Liver (tissue), 3 donors: ENCODE measurements around the gene AFAP1.

Experiments
- TAF1 ChIP-seq: conservative IDR thresholded peaks from 2 replicates; pipeline ENCODE4 v1.6.1; 2016; ENCODE audit warnings: antibody characterized with exemption, mild to moderate bottlenecking
- YY1 ChIP-seq: IDR thresholded peaks from 2 replicates; pipeline ENCODE4 v1.6.1; 2016; ENCODE audit warnings: antibody characterized with exemption, mild to moderate bottlenecking
- TF ChIP-seq, protein P1 (sequence below): fragments of 150-350 bp; IDR thresholded peaks from 2 replicates; pipeline ENCODE4 v1.5.1; 2017; ENCODE audit warnings: improper control_type of control experiment, low read depth, low read length; ENCODE audit not compliant: missing input control
- TF ChIP-seq, protein P2 (sequence below): IDR thresholded peaks from 2 replicates; pipeline ENCODE4 v1.6.1; 2016; ENCODE audit warnings: antibody characterized with exemption
- donor health status: healthy.
- donor health status: healthy.

DNA sequence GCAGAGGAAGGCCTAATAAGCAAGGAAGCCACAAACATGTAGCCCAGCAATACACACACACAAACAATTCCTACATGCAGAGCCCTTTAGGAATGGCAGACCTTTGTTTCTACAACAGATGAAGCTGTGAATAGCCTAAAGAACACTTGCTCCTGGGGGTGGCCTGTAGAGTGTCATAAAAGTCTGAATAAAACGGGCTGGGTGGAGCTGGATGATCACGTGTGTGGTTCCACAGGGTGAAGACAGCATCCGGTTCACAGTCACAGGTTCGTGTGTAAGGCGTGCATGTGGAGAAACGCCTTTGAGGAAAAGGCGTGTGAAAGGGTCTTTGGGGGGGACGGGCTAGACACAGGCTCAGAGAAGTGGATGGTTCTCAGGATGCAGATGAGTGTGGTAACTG lies 156.1 kb downstream of the AFAP1 start:
- TF ChIP-seq, protein P1, sequence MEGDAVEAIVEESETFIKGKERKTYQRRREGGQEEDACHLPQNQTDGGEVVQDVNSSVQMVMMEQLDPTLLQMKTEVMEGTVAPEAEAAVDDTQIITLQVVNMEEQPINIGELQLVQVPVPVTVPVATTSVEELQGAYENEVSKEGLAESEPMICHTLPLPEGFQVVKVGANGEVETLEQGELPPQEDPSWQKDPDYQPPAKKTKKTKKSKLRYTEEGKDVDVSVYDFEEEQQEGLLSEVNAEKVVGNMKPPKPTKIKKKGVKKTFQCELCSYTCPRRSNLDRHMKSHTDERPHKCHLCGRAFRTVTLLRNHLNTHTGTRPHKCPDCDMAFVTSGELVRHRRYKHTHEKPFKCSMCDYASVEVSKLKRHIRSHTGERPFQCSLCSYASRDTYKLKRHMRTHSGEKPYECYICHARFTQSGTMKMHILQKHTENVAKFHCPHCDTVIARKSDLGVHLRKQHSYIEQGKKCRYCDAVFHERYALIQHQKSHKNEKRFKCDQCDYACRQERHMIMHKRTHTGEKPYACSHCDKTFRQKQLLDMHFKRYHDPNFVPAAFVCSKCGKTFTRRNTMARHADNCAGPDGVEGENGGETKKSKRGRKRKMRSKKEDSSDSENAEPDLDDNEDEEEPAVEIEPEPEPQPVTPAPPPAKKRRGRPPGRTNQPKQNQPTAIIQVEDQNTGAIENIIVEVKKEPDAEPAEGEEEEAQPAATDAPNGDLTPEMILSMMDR: no peak
- TF ChIP-seq, protein P2, sequence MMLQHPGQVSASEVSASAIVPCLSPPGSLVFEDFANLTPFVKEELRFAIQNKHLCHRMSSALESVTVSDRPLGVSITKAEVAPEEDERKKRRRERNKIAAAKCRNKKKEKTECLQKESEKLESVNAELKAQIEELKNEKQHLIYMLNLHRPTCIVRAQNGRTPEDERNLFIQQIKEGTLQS: no peak
- TF ChIP-seq TAF1 (no peak), YY1 (no peak)
